HEK293 (cell line): ENCODE data around the gene PLEKHG1.

Experiments used
- CTCF ChIA-PET: fragments of 350-600 bp; formaldehyde crosslinking; extraction: SDS; loops from one replicate; lab custom pipeline; 2021; ENCODE audit warnings: antibody characterized with exemption; lab: Yijun Ruan, JAX
- POLR2A ChIA-PET: fragments of 300-600 bp; formaldehyde crosslinking; extraction: SDS; loops from one replicate; lab custom pipeline; 2020; ENCODE audit warnings: antibody characterized with exemption, inconsistent platforms; lab: Yijun Ruan, JAX
- H3K27ac ChIP-seq: fragments of 200-500 bp; sonication (Bioruptor generic); 2 replicates; pipeline ENCODE4 v1.5.1; 2014; ENCODE audit warnings: low read depth, low read length, control low read depth, inconsistent platforms; ENCODE audit errors: extremely low read depth
- H3K36me3 ChIP-seq, 2 experiments: fragments of 200-500 bp in 1 of 2; sonication (Bioruptor generic) in 1 of 2; 1 replicate in 1 of 2; 2 replicates in 1 of 2; pipeline ENCODE4 v1.5.1; 2014 to 2017; ENCODE audit warnings: inconsistent platforms in 2 of 2, low read length in 2 of 2; ENCODE audit not compliant: control insufficient read depth in 2 of 2, insufficient read depth in 1 of 2
- H3K4me1 ChIP-seq: fragments of 200-500 bp; sonication (Bioruptor generic); 2 replicates; pipeline ENCODE4 v1.5.1; 2014; ENCODE audit warnings: mild to moderate bottlenecking, low read length, inconsistent platforms; ENCODE audit not compliant: control insufficient read depth, insufficient read depth
- H3K4me3 ChIP-seq: 2 replicates; pipeline ENCODE4 v1.5.1; 2011; ENCODE audit warnings: low read depth, mild to moderate bottlenecking, control low read depth, low read length, moderate library complexity
- H3K9me3 ChIP-seq: fragments of 200-500 bp; sonication (Bioruptor generic); 2 replicates; pipeline ENCODE4 v1.5.1; 2014; ENCODE audit warnings: low read depth, low read length, inconsistent platforms; ENCODE audit not compliant: control insufficient read depth, insufficient read depth
- GLI4 ChIP-seq: fragments of 450-650 bp; formaldehyde crosslinking; IDR thresholded peaks from 2 replicates; pipeline ENCODE4 v1.5.1; 2016; ENCODE audit warnings: missing biosample characterization, missing genetic modification characterization
- SCRT1 ChIP-seq: fragments of 450-650 bp; formaldehyde crosslinking; IDR thresholded peaks from 2 replicates; pipeline ENCODE4 v1.5.1; 2016; ENCODE audit warnings: missing biosample characterization, missing genetic modification characterization, borderline replicate concordance
- ZFHX2 ChIP-seq: fragments of 450-650 bp; formaldehyde crosslinking; conservative IDR thresholded peaks from 2 replicates; pipeline ENCODE4 v1.5.1; 2016; ENCODE audit warnings: missing biosample characterization, missing genetic modification characterization
- ZNF157 ChIP-seq: fragments of 450-650 bp; formaldehyde crosslinking; IDR thresholded peaks from 2 replicates; pipeline ENCODE4 v1.5.1; 2016; ENCODE audit warnings: missing biosample characterization, missing genetic modification characterization
- ZNF169 ChIP-seq: fragments of 450-650 bp; formaldehyde crosslinking; IDR thresholded peaks from 2 replicates; pipeline ENCODE4 v1.5.1; 2016; ENCODE audit warnings: missing biosample characterization, missing genetic modification characterization
- ZNF2 ChIP-seq: fragments of 450-650 bp; formaldehyde crosslinking; IDR thresholded peaks from 2 replicates; pipeline ENCODE4 v1.5.1; 2016; ENCODE audit warnings: missing biosample characterization, missing genetic modification characterization
- ZNF302 ChIP-seq: fragments of 450-650 bp; formaldehyde crosslinking; IDR thresholded peaks from 2 replicates; pipeline ENCODE4 v1.5.1; 2016; ENCODE audit warnings: missing biosample characterization, missing genetic modification characterization, low read depth
- ZNF514 ChIP-seq: fragments of 450-650 bp; formaldehyde crosslinking; IDR thresholded peaks from 2 replicates; pipeline ENCODE4 v1.5.1; 2016; ENCODE audit warnings: missing biosample characterization, missing genetic modification characterization
- ZNF558 ChIP-seq: fragments of 450-650 bp; formaldehyde crosslinking; IDR thresholded peaks from 2 replicates; pipeline ENCODE4 v1.5.1; 2016; ENCODE audit warnings: missing biosample characterization, missing genetic modification characterization
- ZNF677 ChIP-seq: fragments of 450-650 bp; IDR thresholded peaks from 2 replicates; pipeline ENCODE4 v1.5.0; 2018; ENCODE audit warnings: missing biosample characterization, mild to moderate bottlenecking, missing genetic modification characterization, moderate library complexity
- ZNF76 ChIP-seq: fragments of 450-650 bp; formaldehyde crosslinking; IDR thresholded peaks from 2 replicates; pipeline ENCODE4; 2016; ENCODE audit warnings: low read depth, missing biosample characterization, missing genetic modification characterization, borderline replicate concordance
- TF ChIP-seq, protein P1 (sequence below): fragments of 450-650 bp; formaldehyde crosslinking; IDR thresholded peaks from 2 replicates; pipeline ENCODE4 v1.5.1; 2016; ENCODE audit warnings: missing biosample characterization, missing genetic modification characterization
- TF ChIP-seq, protein P2 (sequence below): fragments of 450-650 bp; formaldehyde crosslinking; IDR thresholded peaks from 2 replicates; pipeline ENCODE4 v1.5.1; 2016; ENCODE audit warnings: missing biosample characterization, missing genetic modification characterization, borderline replicate concordance
- TF ChIP-seq, protein P3 (sequence below): fragments of 450-650 bp; formaldehyde crosslinking; IDR thresholded peaks from 2 replicates; pipeline ENCODE4 v1.5.1; 2016; ENCODE audit warnings: missing biosample characterization, missing genetic modification characterization
- TF ChIP-seq, protein P4 (sequence below): fragments of 450-650 bp; formaldehyde crosslinking; IDR thresholded peaks from 2 replicates; pipeline ENCODE4 v1.5.1; 2016; ENCODE audit warnings: missing biosample characterization, missing genetic modification characterization, low read depth
- TF ChIP-seq, protein P5 (sequence below): fragments of 450-650 bp; formaldehyde crosslinking; IDR thresholded peaks from 2 replicates; pipeline ENCODE4 v1.5.1; 2017; ENCODE audit warnings: missing biosample characterization, missing genetic modification characterization

PLEKHG1 gene

DNA sequence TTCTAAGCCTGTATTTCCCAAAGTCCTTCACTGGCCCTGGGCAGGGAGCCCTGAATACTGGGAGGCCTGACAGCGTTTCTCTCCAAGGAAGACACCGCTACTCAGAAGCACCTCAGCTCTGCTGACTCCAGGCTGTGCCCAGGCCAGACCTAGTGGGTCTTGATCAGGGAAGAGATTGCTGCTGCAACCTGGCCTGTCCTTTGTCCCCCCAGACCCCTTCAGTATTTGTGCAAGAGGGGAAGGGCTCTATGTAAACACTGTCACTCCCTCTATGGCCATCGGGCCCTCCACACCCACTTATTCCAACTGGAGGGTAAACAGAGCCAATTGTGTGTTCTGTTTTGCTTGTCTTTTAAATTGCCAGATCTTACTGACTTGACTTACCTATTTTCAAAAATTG is 20.6 kb downstream of the PLEKHG1 start:
- TF ChIP-seq ZNF302 (tag by site-specific recombination): no peak
- TF ChIP-seq ZFHX2 (tag by site-specific recombination): no peak
- TF ChIP-seq, protein P1, sequence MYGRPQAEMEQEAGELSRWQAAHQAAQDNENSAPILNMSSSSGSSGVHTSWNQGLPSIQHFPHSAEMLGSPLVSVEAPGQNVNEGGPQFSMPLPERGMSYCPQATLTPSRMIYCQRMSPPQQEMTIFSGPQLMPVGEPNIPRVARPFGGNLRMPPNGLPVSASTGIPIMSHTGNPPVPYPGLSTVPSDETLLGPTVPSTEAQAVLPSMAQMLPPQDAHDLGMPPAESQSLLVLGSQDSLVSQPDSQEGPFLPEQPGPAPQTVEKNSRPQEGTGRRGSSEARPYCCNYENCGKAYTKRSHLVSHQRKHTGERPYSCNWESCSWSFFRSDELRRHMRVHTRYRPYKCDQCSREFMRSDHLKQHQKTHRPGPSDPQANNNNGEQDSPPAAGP: no peak
- TF ChIP-seq ZNF157 (tag by site-specific recombination): no peak
- no peak for TF ChIP-seq ZNF558 (tag by site-specific recombination)
- TF ChIP-seq, protein P2, sequence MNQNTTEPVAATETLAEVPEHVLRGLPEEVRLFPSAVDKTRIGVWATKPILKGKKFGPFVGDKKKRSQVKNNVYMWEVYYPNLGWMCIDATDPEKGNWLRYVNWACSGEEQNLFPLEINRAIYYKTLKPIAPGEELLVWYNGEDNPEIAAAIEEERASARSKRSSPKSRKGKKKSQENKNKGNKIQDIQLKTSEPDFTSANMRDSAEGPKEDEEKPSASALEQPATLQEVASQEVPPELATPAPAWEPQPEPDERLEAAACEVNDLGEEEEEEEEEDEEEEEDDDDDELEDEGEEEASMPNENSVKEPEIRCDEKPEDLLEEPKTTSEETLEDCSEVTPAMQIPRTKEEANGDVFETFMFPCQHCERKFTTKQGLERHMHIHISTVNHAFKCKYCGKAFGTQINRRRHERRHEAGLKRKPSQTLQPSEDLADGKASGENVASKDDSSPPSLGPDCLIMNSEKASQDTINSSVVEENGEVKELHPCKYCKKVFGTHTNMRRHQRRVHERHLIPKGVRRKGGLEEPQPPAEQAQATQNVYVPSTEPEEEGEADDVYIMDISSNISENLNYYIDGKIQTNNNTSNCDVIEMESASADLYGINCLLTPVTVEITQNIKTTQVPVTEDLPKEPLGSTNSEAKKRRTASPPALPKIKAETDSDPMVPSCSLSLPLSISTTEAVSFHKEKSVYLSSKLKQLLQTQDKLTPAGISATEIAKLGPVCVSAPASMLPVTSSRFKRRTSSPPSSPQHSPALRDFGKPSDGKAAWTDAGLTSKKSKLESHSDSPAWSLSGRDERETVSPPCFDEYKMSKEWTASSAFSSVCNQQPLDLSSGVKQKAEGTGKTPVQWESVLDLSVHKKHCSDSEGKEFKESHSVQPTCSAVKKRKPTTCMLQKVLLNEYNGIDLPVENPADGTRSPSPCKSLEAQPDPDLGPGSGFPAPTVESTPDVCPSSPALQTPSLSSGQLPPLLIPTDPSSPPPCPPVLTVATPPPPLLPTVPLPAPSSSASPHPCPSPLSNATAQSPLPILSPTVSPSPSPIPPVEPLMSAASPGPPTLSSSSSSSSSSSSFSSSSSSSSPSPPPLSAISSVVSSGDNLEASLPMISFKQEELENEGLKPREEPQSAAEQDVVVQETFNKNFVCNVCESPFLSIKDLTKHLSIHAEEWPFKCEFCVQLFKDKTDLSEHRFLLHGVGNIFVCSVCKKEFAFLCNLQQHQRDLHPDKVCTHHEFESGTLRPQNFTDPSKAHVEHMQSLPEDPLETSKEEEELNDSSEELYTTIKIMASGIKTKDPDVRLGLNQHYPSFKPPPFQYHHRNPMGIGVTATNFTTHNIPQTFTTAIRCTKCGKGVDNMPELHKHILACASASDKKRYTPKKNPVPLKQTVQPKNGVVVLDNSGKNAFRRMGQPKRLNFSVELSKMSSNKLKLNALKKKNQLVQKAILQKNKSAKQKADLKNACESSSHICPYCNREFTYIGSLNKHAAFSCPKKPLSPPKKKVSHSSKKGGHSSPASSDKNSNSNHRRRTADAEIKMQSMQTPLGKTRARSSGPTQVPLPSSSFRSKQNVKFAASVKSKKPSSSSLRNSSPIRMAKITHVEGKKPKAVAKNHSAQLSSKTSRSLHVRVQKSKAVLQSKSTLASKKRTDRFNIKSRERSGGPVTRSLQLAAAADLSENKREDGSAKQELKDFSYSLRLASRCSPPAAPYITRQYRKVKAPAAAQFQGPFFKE (tag by site-specific recombination): no peak
- TF ChIP-seq ZNF514 (tag by site-specific recombination): no peak
- no peak for TF ChIP-seq ZNF169 (tag by site-specific recombination)
- no peak for TF ChIP-seq ZNF2 (tag by site-specific recombination)
- TF ChIP-seq, protein P3, sequence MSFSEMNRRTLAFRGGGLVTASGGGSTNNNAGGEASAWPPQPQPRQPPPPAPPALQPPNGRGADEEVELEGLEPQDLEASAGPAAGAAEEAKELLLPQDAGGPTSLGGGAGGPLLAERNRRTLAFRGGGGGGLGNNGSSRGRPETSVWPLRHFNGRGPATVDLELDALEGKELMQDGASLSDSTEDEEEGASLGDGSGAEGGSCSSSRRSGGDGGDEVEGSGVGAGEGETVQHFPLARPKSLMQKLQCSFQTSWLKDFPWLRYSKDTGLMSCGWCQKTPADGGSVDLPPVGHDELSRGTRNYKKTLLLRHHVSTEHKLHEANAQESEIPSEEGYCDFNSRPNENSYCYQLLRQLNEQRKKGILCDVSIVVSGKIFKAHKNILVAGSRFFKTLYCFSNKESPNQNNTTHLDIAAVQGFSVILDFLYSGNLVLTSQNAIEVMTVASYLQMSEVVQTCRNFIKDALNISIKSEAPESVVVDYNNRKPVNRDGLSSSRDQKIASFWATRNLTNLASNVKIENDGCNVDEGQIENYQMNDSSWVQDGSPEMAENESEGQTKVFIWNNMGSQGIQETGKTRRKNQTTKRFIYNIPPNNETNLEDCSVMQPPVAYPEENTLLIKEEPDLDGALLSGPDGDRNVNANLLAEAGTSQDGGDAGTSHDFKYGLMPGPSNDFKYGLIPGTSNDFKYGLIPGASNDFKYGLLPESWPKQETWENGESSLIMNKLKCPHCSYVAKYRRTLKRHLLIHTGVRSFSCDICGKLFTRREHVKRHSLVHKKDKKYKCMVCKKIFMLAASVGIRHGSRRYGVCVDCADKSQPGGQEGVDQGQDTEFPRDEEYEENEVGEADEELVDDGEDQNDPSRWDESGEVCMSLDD: no peak
- TF ChIP-seq SCRT1 (tag by site-specific recombination): no peak
- TF ChIP-seq ZNF677 (tag by site-specific recombination): no peak
- TF ChIP-seq, protein P4, sequence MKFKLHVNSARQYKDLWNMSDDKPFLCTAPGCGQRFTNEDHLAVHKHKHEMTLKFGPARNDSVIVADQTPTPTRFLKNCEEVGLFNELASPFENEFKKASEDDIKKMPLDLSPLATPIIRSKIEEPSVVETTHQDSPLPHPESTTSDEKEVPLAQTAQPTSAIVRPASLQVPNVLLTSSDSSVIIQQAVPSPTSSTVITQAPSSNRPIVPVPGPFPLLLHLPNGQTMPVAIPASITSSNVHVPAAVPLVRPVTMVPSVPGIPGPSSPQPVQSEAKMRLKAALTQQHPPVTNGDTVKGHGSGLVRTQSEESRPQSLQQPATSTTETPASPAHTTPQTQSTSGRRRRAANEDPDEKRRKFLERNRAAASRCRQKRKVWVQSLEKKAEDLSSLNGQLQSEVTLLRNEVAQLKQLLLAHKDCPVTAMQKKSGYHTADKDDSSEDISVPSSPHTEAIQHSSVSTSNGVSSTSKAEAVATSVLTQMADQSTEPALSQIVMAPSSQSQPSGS (tag by site-specific recombination): no peak
- TF ChIP-seq GLI4 (tag by site-specific recombination): no peak
- no peak for TF ChIP-seq ZNF76 (tag by site-specific recombination)
- TF ChIP-seq, protein P5, sequence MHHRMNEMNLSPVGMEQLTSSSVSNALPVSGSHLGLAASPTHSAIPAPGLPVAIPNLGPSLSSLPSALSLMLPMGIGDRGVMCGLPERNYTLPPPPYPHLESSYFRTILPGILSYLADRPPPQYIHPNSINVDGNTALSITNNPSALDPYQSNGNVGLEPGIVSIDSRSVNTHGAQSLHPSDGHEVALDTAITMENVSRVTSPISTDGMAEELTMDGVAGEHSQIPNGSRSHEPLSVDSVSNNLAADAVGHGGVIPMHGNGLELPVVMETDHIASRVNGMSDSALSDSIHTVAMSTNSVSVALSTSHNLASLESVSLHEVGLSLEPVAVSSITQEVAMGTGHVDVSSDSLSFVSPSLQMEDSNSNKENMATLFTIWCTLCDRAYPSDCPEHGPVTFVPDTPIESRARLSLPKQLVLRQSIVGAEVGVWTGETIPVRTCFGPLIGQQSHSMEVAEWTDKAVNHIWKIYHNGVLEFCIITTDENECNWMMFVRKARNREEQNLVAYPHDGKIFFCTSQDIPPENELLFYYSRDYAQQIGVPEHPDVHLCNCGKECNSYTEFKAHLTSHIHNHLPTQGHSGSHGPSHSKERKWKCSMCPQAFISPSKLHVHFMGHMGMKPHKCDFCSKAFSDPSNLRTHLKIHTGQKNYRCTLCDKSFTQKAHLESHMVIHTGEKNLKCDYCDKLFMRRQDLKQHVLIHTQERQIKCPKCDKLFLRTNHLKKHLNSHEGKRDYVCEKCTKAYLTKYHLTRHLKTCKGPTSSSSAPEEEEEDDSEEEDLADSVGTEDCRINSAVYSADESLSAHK (tag by site-specific recombination): no peak
- TF ChIP-seq, all 188 proteins: peak for 0
- H3K4me1 ChIP-seq: peaks cover 16% of the 10 kb centered on the region
- CTCF ChIA-PET: no interaction called here
- H3K27ac ChIP-seq: no peak overlapping the region
- no peaks in the 10 kb centered on the region for H3K9me3 ChIP-seq
- no peak overlapping the region for H3K4me3 ChIP-seq
- no peaks in the 10 kb centered on the region for H3K36me3 ChIP-seq
- POLR2A ChIA-PET: no interaction called here
